Lower leg skin (tissue), 4 donors: ENCODE results near the gene ZBTB7C. TPM values are rescaled to one million over a fixed set of nuclear protein-coding genes. Genes with fewer than 3 reads are reported as not detected.
A peak's percentile ranks its signal among the peaks of the same experiment; 100 is the strongest.

Experiments
- DNase-seq, 2 donors: peaks; one replicate each; pipeline ENCODE4 v3.0.0-alpha.2; 2019; ENCODE audit warnings: low spot score in 2 of 2
- H3K4me3 ChIP-seq: fragments of 200-600 bp; sonication (generic); 2 replicates; pipeline ENCODE4 v1.5.1; 2017; ENCODE audit warnings: mild to moderate bottlenecking, low read depth; ENCODE audit not compliant: poor library complexity, severe bottlenecking
- CTCF ChIP-seq, 3 donors: fragments of 450-650 bp; IDR thresholded peaks; one replicate each; pipeline ENCODE4 v1.5.1; 2016; ENCODE audit warnings: antibody characterized with exemption in 3 of 3, mild to moderate bottlenecking in 3 of 3, moderate library complexity in 2 of 3
- POLR2A ChIP-seq, 2 donors: fragments of 450-650 bp; IDR thresholded peaks; one replicate each; pipeline ENCODE4 v1.6.1; 2016 to 2017; ENCODE audit warnings: antibody characterized with exemption in 2 of 2, mild to moderate bottlenecking in 1 of 2, moderate library complexity in 1 of 2
- whole genome bisulfite sequencing, 2 donors: methylation state at CpG; one replicate each; pipeline ENCODE4 v1.1.5; 2018; 5-methylcytosine and 5-hydroxymethylcytosine counted together
- intact Hi-C: fragments of 100-400 bp; cut with DNase I; formaldehyde crosslinking; loops from one replicate; pipeline ENCODE4 v1.15.0; 2023; ENCODE audit warnings: low total_unique reads
- total RNA-seq, 4 donors: library from RNA; depleted of rRNA; stranded (reverse); fragments of >200 nt; gene quantifications; one replicate each; pipeline ENCODE4 v1.1.0, GENCODE V29; 2016

Gene ZBTB7C
- total RNA-seq, 4 donors from 2014 or later = 44.2 to 59.7 (median 50.7) TPM

GRCh38 chr18:48413342-48413741, 4.2 kb upstream of the ZBTB7C start:
- H3K4me3 ChIP-seq = no peak overlapping the region
- intact Hi-C loops = no loop called here
- 90 to 93% methylated on average over 3 of the region's 3 CpGs for WGBS, 2 donors
- TF ChIP-seq CTCF (IDR thresholded peaks at IDR 0.05) (no peak), POLR2A (IDR thresholded peaks at IDR 0.05) (no peak)
- no peak for DNase-seq

- 16 to 17% methylated on average over 7 of the region's 7 CpGs for WGBS, 2 donors
- H3K4me3 ChIP-seq = no peak overlapping the region
- TF ChIP-seq POLR2A (IDR thresholded peaks at IDR 0.05) = no peak
- TF ChIP-seq CTCF (IDR thresholded peaks at IDR 0.05) = no peak
- intact Hi-C loops = no loop called here
- DNase-seq = no peak
Measured at GRCh38 chr18:48412339-48412929, 3.3 kb upstream of the ZBTB7C start.

DNA sequence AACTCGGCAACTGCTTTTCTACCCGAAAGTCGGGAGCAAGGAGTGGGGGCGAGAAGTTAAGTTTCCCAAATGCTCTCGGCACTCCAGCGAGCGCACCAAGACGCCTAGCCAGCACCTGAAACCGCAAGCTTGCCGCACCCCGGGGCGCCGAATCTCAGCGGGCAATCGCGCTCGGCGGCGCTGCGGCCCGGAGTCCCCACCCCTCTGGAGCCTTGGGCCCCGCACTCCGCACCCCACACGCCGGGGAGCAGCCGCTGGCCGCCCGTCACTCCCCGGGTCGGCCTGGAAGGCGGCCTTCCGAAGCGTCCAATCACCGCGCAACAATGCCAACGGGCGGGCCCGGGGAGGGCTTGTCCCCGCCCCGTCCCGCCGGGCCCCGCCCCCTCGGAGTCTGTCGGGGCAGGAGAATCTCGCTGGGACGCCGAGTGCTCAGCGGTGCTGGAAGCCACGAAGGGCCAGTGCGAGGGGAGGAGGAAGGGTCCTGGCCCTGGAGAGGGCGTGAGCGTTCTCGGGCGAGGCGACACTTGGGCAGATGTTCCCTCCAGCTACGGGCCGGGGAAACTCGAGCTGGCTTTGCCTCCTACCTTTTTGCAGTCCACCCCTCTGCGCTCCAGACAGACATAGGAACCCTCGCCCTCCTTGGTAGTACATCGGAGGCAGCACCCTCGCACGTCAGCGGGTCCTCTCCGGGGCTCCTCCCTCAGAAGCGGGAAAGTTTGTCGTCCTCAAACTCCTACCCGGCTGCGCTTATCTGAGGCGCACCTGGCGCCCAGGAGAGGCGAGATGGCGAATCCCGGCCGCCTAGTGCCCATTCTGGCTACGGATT, 1.1 kb upstream of the ZBTB7C start:
- DNase-seq = peak; percentile 88 to 98
- peak overlapping the region; percentile 71 for H3K4me3 ChIP-seq
- intact Hi-C loops = no loop called here
- 2% methylated on average over 40 to 48 of the region's 77 CpGs for WGBS, 2 donors
- TF ChIP-seq POLR2A (IDR thresholded peaks at IDR 0.05) (no peak), CTCF (IDR thresholded peaks at IDR 0.05) (no peak)

- intact Hi-C loops = no loop called here
- TF ChIP-seq CTCF (IDR thresholded peaks at IDR 0.05) (no peak), POLR2A (IDR thresholded peaks at IDR 0.05) (no peak)
- WGBS, 2 donors = 0 to 1% methylated on average over 38 to 46 of the region's 55 CpGs
- peak overlapping the region; percentile 71 for H3K4me3 ChIP-seq
- DNase-seq = no peak
Measured at GRCh38 chr18:48409591-48410094, 460 bp upstream of the ZBTB7C start.

GRCh38 chr18:48408111-48408726, 964 bp downstream of the ZBTB7C start:
- intact Hi-C loops = no loop called here
- TF ChIP-seq CTCF (IDR thresholded peaks at IDR 0.05) = no peak
- peak overlapping the region; percentile 38 for H3K4me3 ChIP-seq
- WGBS, 2 donors = 7% methylated on average over 42 of the region's 42 CpGs
- DNase-seq = peak in 1 of 2 donors; percentile 20
